HG03342 (cell line): ENCODE data around the gene MARCO.
"Not testable (repeated sequence)": the region's sequence is repeated elsewhere in the genome, so short reads cannot be mapped to it uniquely, and the experiment has no call there.

Experiments used
- ATAC-seq: cut with Tn5 transposase; IDR thresholded peaks from one replicate; pipeline ENCODE4 v1.9.1; 2021; ENCODE audit warnings: mild to moderate bottlenecking, moderate library complexity; ENCODE audit not compliant: unreplicated experiment

MARCO gene

GRCh38 chr2:118925476-118925875 is 16.5 kb upstream of the MARCO start:
- ATAC-seq: no peak

GRCh38 chr2:118925981-118926380 is 16.0 kb upstream of the MARCO start:
- ATAC-seq: no peak

- ATAC-seq: no peak
Observed at GRCh38 chr2:118929059-118929458, 12.9 kb upstream of the MARCO start.

- no peak for ATAC-seq
Observed at GRCh38 chr2:118932949-118933348, 9.0 kb upstream of the MARCO start.

GRCh38 chr2:118936306-118936705 is 5.7 kb upstream of the MARCO start:
- ATAC-seq: no peak

- no peak for ATAC-seq
Observed at GRCh38 chr2:118936936-118937335, 5.1 kb upstream of the MARCO start.

GRCh38 chr2:118937817-118938216 is 4.2 kb upstream of the MARCO start:
- ATAC-seq: no peak

- ATAC-seq: no peak
Observed at GRCh38 chr2:118939994-118940393, 2.0 kb upstream of the MARCO start.

- no peak for ATAC-seq
Observed at GRCh38 chr2:118940486-118941120, 1.4 kb upstream of the MARCO start.

- ATAC-seq: no peak
Observed at GRCh38 chr2:118943286-118943685, 1.3 kb downstream of the MARCO start.

GRCh38 chr2:118945881-118946280 is 3.9 kb downstream of the MARCO start:
- ATAC-seq: no peak

- not testable (repeated sequence) for ATAC-seq
Observed at GRCh38 chr2:118948266-118948665, 6.3 kb downstream of the MARCO start.

- no peak for ATAC-seq
Observed at GRCh38 chr2:118954297-118955060, 12.5 kb downstream of the MARCO start.

- no peak for ATAC-seq
Observed at GRCh38 chr2:118965737-118966136, 23.7 kb downstream of the MARCO start.

GRCh38 chr2:118967124-118967880 is 25.3 kb downstream of the MARCO start:
- no peak for ATAC-seq

GRCh38 chr2:118968042-118968441 is 26.0 kb downstream of the MARCO start:
- ATAC-seq: no peak

GRCh38 chr2:118968961-118969733 is 27.2 kb downstream of the MARCO start:
- ATAC-seq: no peak

GRCh38 chr2:118969734-118970395 is 27.9 kb downstream of the MARCO start:
- no peak for ATAC-seq

- ATAC-seq: no peak
Observed at GRCh38 chr2:118970396-118971135, 28.6 kb downstream of the MARCO start.
